Measurements from ENCODE around the gene SIAH1. TPM values are rescaled to one million over a fixed set of nuclear protein-coding genes. Genes with fewer than 3 reads are reported as not detected.

The SIAH1 gene
- total and polyA plus RNA-seq, 7 donors = 10.4 to 26.0 (median 16.7) TPM

DNA sequence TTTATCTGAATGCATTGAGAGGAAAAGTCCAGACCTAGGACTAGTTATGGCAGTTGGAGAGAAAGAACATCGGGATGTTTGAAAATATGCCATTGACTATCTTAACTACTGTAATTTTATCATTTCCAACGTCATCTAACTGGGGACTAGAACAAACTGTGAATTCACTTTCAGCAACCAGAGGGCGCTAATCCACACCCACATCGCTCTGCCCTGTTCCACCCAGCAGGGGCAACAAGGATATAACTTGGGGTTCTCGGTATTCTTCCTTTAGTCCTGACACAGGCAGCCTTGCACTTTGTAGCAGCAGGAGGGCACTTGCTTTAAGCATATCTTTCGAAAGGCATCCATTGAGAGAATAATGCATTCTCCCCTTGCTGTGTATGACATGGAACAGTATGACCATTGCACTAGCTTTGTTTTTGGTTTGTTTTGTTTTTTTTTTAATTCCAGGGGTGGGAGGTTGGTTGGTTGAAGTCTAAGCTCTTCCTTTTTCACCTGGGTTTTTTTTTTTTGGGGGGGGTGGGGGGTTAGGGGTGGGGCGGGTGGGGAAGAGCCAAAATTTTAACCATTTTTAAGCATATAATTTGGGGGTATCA, 31.5 kb downstream of the SIAH1 start:
- H3K9me3 ChIP-seq = no peaks in the 10 kb centered on the region
- peaks cover 14% of the 10 kb centered on the region for H3K4me1 ChIP-seq
- H3K27me3 ChIP-seq (ENCODE audit: insufficient read depth in 3 of 3, low read length in 2 of 3) = no peaks in the 10 kb centered on the region
- H3K4me3 ChIP-seq = no peak overlapping the region
- H3K36me3 ChIP-seq (ENCODE audit: insufficient read depth in 1 of 2, low read depth in 1 of 2) = peaks cover 0 to 70% of the 10 kb centered on the region in 2 donors
- DNase-seq (no peak), ATAC-seq (peak; percentile 75 to 87 (median 76))
- H3K27ac ChIP-seq = peak overlapping the region; percentile 58
- 30 to 45% (median 35%) methylated on average over 7 of the region's 7 CpGs for WGBS, 3 donors
- intact Hi-C loops (cut with DNase I) = loop anchor here (2.0 to 5.0 kb wide), 4 partner anchors 187 to 269 kb away; partner anchors contain the start of gene N4BP1 (in 1 of the 2)
- TF ChIP-seq, protein P1, sequence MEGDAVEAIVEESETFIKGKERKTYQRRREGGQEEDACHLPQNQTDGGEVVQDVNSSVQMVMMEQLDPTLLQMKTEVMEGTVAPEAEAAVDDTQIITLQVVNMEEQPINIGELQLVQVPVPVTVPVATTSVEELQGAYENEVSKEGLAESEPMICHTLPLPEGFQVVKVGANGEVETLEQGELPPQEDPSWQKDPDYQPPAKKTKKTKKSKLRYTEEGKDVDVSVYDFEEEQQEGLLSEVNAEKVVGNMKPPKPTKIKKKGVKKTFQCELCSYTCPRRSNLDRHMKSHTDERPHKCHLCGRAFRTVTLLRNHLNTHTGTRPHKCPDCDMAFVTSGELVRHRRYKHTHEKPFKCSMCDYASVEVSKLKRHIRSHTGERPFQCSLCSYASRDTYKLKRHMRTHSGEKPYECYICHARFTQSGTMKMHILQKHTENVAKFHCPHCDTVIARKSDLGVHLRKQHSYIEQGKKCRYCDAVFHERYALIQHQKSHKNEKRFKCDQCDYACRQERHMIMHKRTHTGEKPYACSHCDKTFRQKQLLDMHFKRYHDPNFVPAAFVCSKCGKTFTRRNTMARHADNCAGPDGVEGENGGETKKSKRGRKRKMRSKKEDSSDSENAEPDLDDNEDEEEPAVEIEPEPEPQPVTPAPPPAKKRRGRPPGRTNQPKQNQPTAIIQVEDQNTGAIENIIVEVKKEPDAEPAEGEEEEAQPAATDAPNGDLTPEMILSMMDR (IDR thresholded peaks at IDR 0.05) = peak; percentile 94

DNA sequence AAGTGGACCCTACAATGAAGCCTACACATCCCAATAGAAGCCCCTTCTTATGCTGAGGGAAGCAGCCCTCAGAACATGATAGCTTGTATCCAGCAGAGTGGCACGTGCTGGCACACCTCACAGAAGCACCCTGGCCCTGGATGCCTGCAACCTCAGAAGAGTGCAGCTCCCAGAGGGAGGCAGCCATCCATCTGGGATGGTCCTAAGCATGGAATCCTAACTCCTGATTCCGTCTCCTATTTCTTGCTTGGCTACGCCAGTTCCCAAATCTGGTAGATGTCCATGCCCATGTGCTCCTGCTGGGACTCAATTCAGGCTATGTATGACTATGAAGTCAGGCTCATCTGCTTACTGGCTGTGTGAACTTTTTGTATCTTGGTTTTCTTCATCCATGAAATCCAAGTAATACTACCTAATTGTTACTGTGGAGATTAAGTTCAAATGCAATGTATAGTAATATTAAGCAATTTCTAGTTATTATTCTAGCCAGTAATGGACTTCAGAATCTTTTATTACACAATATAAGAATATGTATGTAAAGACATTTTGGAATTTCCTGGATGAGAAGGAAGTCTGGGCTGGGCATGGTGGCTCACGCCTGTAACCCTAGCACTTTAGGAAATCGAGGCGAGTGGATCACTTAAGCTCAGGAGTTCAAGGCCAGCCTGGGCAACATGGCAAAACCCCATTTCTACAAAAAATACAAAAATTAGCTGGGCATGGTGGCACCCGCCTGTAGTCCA, 32.4 kb downstream of the SIAH1 start:
- Histone ChIP-seq H3K4me1 (peaks cover 14% of the 10 kb centered on the region), H3K27ac (peak overlapping the region; percentile 58), H3K27me3 (ENCODE audit: insufficient read depth in 3 of 3, low read length in 2 of 3) (no peaks in the 10 kb centered on the region), H3K36me3 (ENCODE audit: insufficient read depth in 1 of 2, low read depth in 1 of 2) (peaks cover 0 to 72% of the 10 kb centered on the region in 2 donors), H3K4me3 (no peak overlapping the region), H3K9me3 (no peaks in the 10 kb centered on the region)
- WGBS, 3 donors = 41 to 62% (median 44%) methylated on average over 7 of the region's 7 CpGs
- ATAC-seq (peak; percentile 62 to 76 (median 70)), DNase-seq (no peak)
- intact Hi-C loops (cut with DNase I) = loop anchor here (2.0 to 5.0 kb wide), 4 partner anchors 188 to 270 kb away; partner anchors contain the start of gene N4BP1 (in 1 of the 2)
- TF ChIP-seq, protein P1 (IDR thresholded peaks at IDR 0.05) = no peak

DNA sequence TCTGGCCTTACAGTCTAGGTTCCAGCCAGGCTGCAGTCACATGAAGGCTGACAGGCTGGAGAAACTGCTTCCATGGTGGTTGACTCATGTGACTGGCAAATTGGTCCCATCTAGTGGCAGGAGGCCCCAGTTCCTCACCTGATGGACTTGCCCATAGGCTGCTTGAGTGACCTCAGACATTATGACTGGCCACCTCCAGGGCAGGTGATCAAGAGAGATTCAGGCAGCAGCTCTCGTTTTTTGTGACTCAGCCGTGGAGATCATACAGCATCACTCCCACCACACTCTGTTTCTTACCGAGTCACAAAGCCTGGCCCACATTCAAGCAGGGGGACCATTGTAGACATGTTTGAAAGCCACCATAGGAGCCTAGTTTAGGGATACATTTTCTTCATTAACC, 34.5 kb downstream of the SIAH1 start:
- DNase-seq = no peak
- Histone ChIP-seq H3K36me3 (ENCODE audit: insufficient read depth in 1 of 2, low read depth in 1 of 2) (peaks cover 0 to 68% of the 10 kb centered on the region in 2 donors), H3K4me1 (peaks cover 14% of the 10 kb centered on the region), H3K27me3 (ENCODE audit: insufficient read depth in 3 of 3, low read length in 2 of 3) (no peaks in the 10 kb centered on the region), H3K27ac (no peak overlapping the region), H3K9me3 (no peaks in the 10 kb centered on the region), H3K4me3 (no peak overlapping the region)
- TF ChIP-seq, protein P1 (IDR thresholded peaks at IDR 0.05) = no peak
- WGBS, 3 donors = 70 to 82% (median 71%) methylated on average over 3 of the region's 3 CpGs
- peak in 1 of 4 donors; percentile 6 for ATAC-seq
- intact Hi-C loops (cut with DNase I) = loop anchor here in 1 of 2 donors (5.0 kb wide), 1 partner anchor 262 kb away; the partner anchor contains the start of gene N4BP1

DNA sequence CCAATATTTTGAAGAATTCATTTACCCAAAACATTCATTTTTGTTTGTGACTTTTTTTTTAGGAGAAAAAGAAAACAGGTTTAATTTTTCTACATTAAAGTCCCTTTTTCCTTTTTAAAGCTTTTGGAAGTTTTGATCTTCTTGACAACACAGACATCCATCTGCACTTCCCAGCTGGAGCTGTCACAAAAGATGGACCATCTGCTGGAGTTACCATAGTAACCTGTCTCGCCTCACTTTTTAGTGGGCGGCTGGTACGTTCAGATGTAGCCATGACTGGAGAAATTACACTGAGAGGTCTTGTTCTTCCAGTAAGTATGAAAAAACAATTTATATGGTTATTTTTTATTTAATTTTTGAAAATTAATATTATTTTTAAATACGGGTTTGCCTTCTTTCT, 37.2 kb downstream of the SIAH1 start:
- intact Hi-C loops (cut with DNase I) = loop anchor here in 1 of 2 donors (10.0 kb wide), 1 partner anchor 1507 kb away; the partner anchor contains the start of gene ZNF423
- Histone ChIP-seq H3K36me3 (ENCODE audit: insufficient read depth in 1 of 2, low read depth in 1 of 2) (peaks cover 0 to 62% of the 10 kb centered on the region in 2 donors), H3K27ac (no peak overlapping the region), H3K4me3 (no peak overlapping the region), H3K9me3 (no peaks in the 10 kb centered on the region), H3K27me3 (ENCODE audit: insufficient read depth in 3 of 3, low read length in 2 of 3) (no peaks in the 10 kb centered on the region), H3K4me1 (peaks cover 6% of the 10 kb centered on the region)
- ATAC-seq = no peak
- DNase-seq = no peak
- TF ChIP-seq, protein P1 (IDR thresholded peaks at IDR 0.05) = no peak
- WGBS, 3 donors = 85 to 90% (median 88%) methylated on average over 4 of the region's 4 CpGs

All from psoas muscle (tissue), 8 donors.